ENCODE measurements around the gene SOWAHC.
A peak's percentile ranks its signal among the peaks of the same experiment; 100 is the strongest.

SOWAHC gene

DNA sequence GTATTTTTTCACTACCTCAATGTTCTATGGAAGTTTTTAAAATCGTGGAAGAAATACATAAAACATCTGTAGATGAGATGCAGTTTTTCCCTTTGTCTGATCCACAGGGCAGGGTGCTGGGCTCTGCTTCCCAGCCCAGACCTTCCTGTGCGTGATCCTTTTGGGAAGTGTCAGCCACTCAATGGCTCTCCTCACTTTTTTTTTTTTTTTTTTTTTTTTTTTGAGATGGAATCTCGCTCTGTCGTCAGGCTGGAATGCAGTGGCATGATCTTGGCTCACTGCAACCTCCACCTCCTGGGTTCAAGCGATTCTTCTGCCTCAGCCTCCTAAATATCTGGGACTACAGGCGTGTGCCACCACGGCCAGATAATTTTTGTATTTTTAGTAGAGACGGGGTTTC, 32.8 kb downstream of the SOWAHC start:
- no peak for DNase-seq (ENCODE audit: low read depth)

DNA sequence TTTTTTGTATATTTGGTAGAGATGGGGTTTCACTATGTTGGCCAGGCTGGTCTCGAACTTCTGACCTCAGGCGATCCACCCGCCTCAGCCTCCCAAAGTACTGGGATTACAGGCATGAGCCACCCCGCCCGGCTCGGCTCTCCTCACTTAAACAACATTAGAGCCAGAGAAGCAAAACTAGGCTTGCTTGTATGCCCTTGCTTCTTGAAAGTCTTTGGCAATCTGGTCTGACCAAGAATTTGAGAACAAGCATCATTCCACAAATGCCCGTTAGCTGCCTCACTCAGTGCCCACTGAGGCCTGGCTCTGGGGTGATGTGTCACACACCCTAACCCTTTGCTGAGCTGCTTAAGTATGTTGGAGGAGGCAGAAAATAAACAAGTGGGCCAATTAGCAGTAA, 33.5 kb downstream of the SOWAHC start:
- peak; percentile 46 for DNase-seq (ENCODE audit: low read depth)

DNA sequence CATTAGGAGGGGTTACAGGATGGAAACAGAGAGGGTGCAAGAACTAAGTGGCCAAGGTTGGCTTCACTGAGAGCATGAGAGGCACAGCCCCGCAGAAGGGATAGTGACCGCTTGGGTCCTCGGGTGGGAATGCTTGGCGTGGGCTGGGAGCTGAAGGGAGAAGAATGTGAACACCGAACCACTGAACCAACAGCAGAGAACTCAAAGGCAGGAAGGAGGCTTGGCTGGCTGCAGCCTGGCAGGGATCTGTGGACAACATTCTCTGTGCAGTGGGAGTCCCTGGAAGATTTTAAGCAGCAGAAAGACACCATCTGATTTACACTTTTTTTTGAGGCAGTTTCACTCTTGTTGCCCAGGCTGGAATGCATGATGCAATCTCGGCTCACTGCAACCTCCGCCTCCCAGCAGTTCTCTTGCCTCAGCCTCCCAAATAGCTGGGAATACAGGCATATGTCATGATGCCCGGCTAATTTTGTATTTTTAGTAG, 33.9 kb downstream of the SOWAHC start:
- peak; percentile 0 for DNase-seq (ENCODE audit: low read depth)

DNA sequence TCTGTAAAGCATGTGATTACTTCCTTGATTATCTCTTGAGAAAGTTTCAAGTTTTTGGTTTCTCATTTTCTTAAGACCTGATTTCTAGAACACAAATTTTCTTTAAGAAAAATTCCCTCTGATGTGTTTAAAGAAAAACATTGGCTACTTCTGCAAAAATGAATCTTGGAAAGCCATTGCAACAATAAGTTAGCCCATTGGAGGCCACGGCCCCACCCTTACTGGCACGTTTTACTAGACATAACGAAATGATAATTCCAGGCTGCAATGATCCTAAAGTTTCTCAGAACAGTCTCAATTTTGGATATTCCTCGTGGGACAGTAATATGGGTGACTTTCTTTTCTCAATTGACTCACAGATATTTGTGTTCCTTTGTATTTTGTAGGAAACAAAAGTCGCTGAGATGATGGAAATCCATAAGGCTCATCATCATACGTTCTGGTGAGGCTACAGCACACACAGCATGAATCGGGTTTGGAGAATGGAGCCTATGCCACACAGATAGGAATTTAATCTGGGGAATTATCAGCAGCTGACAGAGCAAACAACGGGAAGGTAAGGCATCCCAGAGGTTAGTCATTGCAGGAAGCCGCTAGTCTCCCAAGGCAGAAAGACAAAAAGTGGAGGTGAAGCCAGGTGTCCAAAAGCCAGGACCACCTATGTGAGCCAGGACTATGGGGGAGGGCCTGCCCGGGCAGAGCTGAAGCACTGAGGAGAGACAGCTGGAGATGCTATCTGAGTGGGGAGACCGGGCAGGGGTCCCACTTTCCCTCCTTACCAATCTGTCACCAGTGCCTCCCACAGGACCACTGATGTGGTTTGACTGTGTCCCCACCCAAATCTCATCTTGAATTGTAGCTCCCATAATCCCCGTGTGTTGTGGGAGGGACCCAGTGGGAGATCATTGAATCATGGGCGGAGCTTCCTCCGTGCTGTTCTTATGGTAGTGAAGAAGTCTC, 35.9 kb downstream of the SOWAHC start:
- DNase-seq (ENCODE audit: low read depth) = no peak

DNA sequence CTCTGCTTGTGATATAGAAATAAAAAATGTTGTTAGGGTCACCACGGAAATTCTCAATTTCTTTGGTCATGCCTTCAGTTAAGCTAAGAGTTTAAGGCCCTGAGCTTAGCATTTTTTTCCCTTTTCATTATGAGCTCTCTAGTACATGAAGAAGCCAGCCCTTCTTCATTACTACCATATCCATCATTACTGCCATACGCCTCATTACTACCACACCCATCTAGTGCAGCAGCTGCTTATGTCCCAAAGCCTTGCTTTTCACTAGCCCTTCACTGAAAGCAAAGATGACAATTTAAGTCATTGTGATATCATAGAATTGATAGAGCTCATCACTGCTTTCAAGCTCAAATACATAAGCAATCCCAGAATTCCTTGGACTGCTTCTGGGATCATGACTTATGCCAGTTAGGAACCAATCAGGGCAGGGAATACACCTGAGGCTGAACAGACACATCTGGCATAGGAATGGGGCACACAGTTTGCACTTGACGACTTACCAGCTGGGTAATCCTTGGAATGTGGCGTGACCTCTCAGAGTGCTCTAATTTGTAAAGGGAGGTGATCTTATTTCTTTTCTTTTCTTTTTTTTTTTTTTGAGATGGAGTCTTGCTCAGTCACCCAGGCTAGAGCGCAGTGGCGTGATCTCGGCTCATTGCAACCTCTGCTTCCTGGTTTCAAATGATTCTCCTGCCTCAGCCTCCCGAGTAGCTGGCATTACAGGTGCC, 40.3 kb downstream of the SOWAHC start:
- DNase-seq (ENCODE audit: low read depth) = no peak

DNA sequence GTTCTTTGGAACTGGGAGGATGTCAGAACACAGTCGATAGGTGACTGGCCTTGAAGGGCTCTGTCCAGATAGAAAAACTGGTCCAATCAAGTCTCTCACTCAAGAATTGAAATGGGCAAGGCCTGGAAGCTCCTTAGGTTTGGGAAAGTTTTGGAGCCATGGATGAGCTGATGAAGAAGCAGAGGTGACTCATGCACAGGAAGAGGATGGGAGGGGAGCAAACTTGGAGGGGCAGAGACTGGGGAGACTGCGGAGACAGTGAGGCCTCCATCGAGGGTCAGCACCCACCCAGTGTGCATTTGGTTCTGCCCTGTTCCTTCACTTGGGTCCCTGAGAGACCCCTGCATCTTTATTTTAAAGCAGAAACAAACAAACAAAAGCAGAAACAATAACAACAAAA, 41.1 kb downstream of the SOWAHC start:
- no peak for DNase-seq (ENCODE audit: low read depth)

GRCh38 chr2:109659396-109660045, 45.4 kb downstream of the SOWAHC start:
- no peak for DNase-seq (ENCODE audit: low read depth)

DNA sequence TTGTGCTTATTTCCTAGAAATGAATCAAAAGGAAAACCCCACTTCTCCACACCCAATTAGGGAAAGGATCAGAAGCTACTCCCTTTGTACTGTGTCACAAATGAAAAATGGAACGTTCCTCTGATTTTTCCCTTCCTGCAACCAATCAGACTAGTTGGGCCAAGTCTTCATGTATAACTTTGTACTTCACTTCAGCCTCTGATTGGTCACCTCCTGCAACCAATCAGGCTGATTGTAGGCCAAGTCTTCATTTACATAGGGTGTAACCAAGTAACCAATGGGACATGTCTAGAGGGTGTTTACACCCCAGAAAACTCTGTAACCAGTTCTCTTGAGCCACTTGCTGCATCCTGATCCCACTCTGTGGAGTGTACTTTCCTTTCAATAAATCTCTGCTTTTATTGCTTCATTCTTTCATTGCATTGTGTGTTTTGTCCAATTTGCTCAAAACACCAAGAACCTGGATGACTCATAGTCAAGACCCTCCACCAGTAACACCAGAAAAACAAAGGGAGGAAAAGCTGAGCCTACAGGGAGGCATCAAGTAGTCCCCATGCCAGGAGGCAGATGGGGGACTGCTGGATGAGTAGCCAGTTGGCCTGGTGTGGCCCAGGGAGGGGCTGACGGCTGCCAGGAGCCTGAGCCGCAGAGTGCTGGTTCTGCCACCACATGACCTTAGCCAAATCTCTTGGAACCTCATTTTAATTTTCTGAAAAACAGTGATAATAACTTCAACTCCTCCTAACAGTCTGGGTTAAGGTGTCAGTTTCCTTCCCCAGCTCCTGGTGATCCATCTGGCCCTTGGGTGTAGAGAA, 46.1 kb downstream of the SOWAHC start:
- no peak for DNase-seq (ENCODE audit: low read depth)

DNA sequence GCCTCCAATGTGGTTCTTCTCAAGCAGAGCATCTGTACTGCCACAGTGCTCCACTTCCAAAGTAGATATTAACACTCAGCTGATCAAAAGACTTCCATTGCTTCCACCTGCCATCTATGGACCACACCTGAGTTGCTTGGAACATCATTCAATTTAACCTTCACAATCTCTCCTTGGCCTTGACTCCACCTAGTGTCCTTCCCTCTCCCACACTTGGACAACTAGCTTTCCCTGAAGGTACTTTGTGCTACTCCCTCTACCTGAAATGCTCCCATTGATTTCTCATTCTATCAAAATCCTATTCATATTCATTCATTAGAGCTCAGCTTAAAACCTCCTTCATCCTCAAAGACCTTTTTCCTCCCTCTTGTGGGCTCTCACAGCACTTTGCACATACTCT, 48.7 kb downstream of the SOWAHC start:
- no peak for DNase-seq (ENCODE audit: low read depth)

GRCh38 chr2:109663721-109664120, 49.6 kb downstream of the SOWAHC start:
- peak; percentile 22 for DNase-seq (ENCODE audit: low read depth)

GRCh38 chr2:109666466-109666865, 52.3 kb downstream of the SOWAHC start:
- no peak for DNase-seq (ENCODE audit: low read depth)
